Astrocyte of the cerebellum (primary cell): ENCODE data around the gene DENR.

ENCODE experiments used
- DNase-seq: peaks from one replicate; pipeline ENCODE4 v3.0.0-alpha.2; 2011; ENCODE audit warnings: low read depth
- H3K4me3 ChIP-seq: 2 replicates; pipeline ENCODE4 v1.5.1; 2011; ENCODE audit warnings: mild to moderate bottlenecking, low read depth, low read length, moderate library complexity
- CTCF ChIP-seq: IDR thresholded peaks from 2 replicates; pipeline ENCODE4 v1.5.1; 2012; ENCODE audit warnings: low read length, low read depth, moderate library complexity, mild to moderate bottlenecking; ENCODE audit errors: missing control alignments
- in situ Hi-C: cut with HindIII; loops from 2 replicates; pipeline ENCODE4 v1.10.0; 2017; ENCODE audit warnings: low sequenced_read_pairs

Gene DENR

GRCh38 chr12:122722387-122722786 lies 30.2 kb upstream of the DENR start:
- no peak for TF ChIP-seq CTCF
- no peak overlapping the region for H3K4me3 ChIP-seq
- DNase-seq: no peak
- in situ Hi-C loops: no loop called here

- no peak for TF ChIP-seq CTCF
- DNase-seq: no peak
- H3K4me3 ChIP-seq: no peak overlapping the region
- in situ Hi-C loops: no loop called here
Measured at GRCh38 chr12:122724641-122725243, 27.9 kb upstream of the DENR start.

- TF ChIP-seq CTCF: no peak
- no peak for DNase-seq
- in situ Hi-C loops: no loop called here
- H3K4me3 ChIP-seq: no peak overlapping the region
Measured at GRCh38 chr12:122725452-122726079, 27.1 kb upstream of the DENR start.

GRCh38 chr12:122726080-122726558 lies 26.5 kb upstream of the DENR start:
- no peak overlapping the region for H3K4me3 ChIP-seq
- TF ChIP-seq CTCF: no peak
- DNase-seq: no peak
- in situ Hi-C loops: no loop called here

- no peak for TF ChIP-seq CTCF
- in situ Hi-C loops: no loop called here
- no peak for DNase-seq
- H3K4me3 ChIP-seq: no peak overlapping the region
Measured at GRCh38 chr12:122729583-122730214, 22.9 kb upstream of the DENR start.

- in situ Hi-C loops: no loop called here
- H3K4me3 ChIP-seq: no peak within 1 kb of the TSS
- no peak for DNase-seq
- no peak for TF ChIP-seq CTCF
Measured at GRCh38 chr12:122730215-122731014, 22.2 kb upstream of the DENR start, which contains the start of gene HCAR1. Gene HCAR1 (minus strand): TSS chr12:122730844. CDS start chr12:122730339, 505 bp downstream.
